ENCODE results near the gene TIMM10.

Gene TIMM10

GRCh38 chr11:57484141-57484710, 46.3 kb downstream of the TIMM10 start:
- no peak for DNase-seq (ENCODE audit: low read depth, low spot score)

GRCh38 chr11:57483562-57483918, 47.0 kb downstream of the TIMM10 start:
- DNase-seq (ENCODE audit: low read depth, low spot score) = no peak

GRCh38 chr11:57482782-57483561, 47.6 kb downstream of the TIMM10 start:
- peak; percentile 83 for DNase-seq (ENCODE audit: low read depth, low spot score)

GRCh38 chr11:57481915-57482781, 48.4 kb downstream of the TIMM10 start:
- no peak for DNase-seq (ENCODE audit: low read depth, low spot score)

- no peak for DNase-seq (ENCODE audit: low read depth, low spot score)
These were observed 49.2 kb downstream of the TIMM10 start for GRCh38 chr11:57481315-57481714.

GRCh38 chr11:57480409-57481137, 50.0 kb downstream of the TIMM10 start:
- peak; percentile 87 for DNase-seq (ENCODE audit: low read depth, low spot score)

- no peak for DNase-seq (ENCODE audit: low read depth, low spot score)
These were observed 50.6 kb downstream of the TIMM10 start for GRCh38 chr11:57479911-57480310.

GRCh38 chr11:57479021-57479663, 51.4 kb downstream of the TIMM10 start:
- DNase-seq (ENCODE audit: low read depth, low spot score) = no peak
